RPMI8226 (cell line): Measurements from ENCODE around the gene CAND2.
A peak's percentile ranks its signal among the peaks of the same experiment; 100 is the strongest.

Experiments
- DNase-seq: peaks from one replicate; pipeline ENCODE4 v3.0.0-alpha.2; 2015

The CAND2 gene

DNA sequence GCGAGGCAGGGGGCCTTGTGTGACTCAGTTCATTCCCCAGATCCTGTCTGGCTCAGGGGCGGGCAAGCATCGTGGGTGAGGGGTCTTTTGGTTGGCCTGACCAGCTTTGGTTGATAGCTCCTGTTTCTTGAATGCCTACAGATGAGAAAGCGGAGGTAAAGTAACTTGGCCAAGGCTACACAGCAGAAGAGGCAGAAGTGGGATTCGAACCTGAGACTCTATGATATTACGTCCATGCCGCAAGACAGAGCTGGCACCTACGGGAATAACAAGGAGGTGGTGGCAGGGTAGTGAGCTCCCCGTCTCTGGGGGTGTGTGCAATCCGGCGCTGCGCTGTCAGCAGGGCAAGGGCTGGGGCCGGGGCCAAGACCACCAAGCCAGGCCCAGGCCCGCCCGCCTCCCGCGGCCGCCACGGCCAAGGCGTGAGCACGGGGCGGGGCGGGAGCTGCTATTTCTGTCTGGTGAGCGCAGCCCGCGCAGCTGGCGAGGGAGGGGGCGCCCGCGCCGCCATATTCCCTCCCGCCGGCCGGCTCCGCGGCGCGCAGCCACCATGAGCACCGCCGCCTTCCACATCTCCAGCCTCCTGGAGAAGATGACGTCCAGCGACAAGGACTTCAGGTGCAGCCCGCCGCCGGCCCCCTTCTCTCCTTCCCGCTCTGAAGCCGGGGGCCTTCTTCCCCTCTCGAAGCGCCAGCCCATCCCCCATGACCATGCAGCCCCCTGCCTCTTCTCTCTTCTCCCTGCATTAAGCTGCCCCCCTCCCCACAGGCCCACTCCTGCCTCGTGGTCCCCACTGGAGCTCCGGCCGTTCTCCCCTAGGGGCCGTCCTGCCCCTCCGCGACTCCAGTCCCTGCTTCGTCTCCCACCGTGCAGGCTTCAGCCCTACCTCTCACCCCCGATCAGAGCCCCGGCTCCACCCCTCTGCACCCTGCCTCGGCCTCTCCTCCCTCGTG, at the start of gene CAND2:
Gene CAND2, plus strand, starts transcription at position 510 of the 953 bp plus-strand sequence. Its CDS starts 41 bp downstream, at position 551.
- peak; percentile 43 for DNase-seq

DNA sequence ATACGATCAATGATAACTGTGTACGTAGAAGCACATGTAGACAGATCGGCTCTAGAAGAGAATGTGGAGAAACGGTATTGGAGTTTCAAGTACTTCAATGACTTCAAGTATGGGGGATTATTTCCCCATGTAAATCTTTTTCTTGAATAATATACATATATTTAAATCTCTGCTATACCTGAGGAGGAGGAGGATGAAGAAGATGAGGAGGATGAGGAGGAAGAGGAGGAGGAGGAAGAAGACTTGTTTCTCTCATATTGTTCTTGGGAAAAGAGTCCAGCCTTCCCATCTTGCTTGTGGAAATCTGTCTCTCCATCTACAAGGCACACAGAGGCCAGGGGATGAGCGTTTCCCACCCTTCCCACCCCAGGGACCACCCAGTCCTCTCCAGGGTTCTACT, 48.0 kb upstream of the CAND2 start:
- DNase-seq = no peak

DNA sequence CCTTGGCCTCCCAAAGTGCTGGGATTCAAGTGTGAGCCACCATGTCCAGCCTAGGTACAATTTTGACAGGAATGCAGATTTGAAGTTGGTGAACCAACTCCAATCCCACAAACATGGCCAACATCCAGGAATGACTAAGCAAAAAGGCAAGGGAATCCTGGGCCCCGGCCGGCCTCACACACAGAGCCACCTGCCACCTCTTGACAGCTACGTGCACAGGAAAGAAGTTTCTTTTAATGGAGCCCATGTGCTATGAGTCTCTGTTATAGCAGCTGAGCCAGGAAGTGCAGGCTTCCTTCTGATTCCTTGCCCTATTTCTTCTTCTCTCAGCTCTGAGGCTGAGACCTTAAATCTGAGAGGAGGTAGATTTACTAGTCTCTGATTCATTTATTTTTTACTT, 46.3 kb upstream of the CAND2 start:
- DNase-seq = peak; percentile 52

DNA sequence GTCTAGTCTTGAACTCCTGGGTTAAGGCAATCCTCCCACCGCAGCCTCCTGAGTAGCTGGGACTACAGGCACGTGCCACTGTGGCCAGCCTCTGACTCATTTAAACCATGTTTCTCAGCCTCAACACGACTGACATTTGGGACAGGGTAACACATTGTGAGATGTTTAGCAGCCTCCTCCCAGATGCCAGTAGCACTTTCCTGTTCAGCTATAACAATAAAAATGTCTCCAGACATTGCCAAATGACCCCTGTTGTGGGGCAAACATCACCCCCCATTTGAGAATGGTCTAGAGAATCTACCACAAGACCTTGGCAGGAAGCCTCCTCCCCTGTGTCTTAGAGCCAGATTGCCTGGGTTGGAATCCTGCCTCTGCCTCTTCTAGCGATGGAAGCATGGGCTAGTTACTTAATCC, 45.8 kb upstream of the CAND2 start:
- no peak for DNase-seq

DNA sequence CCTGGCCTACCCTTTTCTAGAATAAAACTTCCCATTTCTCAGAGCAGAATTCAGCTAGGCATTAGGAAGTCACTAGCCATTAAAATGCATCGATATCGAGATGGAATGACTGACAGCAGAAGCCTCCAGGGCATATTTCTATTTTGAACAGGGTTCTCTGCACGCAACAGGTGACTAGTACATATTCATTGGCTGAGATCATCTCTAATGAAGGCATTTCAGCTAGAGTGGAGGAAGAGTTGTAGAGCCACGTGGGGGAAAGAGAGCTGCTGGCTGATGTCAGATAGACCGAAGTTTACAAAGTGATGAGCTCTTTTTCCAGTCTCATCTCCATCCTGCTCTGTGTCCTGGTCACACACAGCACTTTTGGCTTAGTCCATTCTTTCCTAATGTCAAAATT, 44.9 kb upstream of the CAND2 start:
- no peak for DNase-seq

DNA sequence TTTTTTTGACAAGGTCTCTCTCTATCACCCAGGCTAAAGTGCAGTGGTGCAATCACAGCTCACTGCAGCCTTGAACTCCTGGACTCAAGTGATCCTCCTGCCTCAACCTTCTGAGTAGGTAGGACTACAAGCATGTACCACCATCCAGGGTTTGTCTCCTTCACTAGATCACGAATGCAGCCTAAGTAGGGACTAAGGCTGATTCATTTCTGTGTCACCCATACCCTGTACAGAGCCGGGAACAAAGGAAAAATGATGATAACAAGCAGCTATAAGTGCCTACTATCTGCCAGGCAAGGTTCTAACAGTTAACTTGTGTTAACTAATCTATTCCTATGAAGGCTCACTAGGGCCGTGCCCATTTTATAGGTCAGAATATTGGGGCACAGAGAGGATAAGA, 44.4 kb upstream of the CAND2 start:
- DNase-seq = no peak

DNA sequence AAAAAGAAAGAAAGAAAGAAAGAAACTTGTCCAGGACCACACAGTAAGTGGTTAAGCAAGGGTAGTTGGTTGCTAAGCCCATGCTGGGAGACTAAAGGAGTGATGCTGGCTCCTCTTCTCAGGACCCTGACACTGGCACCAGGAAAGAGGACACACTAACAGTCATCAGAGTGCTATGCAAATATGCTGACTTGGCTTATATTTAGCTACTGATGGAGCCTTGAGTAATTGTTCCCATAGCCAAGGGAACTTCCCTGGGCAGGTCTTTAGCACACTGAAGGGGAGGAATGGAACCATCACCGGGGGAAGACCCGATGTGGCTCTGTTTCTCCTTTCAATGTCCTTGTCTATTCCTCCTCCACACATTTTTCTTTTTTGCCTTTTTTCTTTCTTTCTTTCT, 43.7 kb upstream of the CAND2 start:
- no peak for DNase-seq

DNA sequence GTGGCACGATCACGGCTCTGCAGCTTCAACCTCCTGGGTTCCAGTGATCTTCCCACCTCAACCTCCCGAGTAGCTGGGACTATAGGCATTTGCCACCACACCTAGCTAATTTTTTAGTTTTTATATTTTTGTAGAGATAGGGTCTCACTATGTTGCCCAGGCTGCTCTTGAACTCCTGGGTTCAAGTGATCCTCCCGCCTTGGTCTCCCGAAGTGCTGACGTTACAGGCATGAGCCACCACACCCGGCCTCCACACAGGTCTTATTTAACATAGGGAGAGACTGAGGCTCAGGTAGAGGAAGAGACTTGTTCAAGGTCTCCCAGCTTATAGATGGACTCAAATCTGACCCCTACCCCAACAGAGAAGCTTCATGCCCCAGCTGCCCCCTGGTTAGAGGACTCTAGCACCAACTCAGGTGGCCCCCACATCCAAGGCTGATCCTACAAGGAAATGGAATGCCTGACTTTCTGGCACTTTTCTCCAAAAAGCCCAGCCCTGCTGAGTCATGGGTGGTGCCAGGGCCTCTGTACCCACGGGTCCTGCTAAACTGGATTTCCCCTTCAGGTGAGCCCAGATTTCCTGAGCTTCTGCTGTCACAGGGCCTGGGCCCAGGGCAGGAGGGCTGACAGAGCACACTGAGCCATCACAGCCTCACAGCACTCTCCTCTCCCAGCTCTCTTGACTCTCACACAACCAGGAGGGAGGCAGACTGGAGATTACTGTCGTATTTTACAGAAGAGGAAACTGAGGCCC, 43.0 kb upstream of the CAND2 start:
- DNase-seq = no peak

DNA sequence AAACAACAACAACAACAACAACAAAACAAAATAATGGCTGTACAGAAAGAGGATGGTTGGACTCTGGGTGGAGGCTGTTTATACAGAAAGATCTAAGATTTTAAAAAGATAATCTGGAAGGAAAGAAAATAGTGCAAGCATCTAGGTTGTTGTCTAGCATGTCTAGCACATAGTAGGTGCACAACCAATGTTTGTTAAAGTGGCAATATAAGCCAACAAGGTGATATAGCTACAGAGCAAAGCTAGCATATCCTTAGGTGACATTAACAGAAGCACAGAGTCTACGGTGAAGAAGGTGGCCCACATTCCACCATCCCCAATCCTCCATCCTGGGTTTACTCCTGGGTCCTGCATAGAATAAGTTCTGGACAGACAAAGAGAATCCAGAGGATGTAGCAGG, 42.2 kb upstream of the CAND2 start:
- no peak for DNase-seq

DNA sequence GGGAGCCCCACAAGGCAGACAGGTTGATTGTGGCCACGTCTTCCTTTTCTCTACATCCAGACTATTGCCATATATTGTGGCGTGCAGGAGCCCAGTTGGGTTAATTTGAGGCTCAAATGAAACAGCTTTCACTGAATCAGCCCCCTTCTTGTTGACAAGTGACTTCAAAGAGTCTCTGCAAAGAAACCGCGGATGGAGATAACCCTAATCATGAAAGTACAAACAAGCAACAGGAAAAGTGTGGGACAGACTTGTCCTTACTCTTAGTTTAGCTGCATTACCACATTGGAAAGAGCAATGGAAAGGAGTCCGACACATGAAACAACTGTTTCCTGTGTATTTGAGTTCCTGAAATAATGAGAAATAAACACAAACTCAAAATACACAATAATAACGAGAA, 40.7 kb upstream of the CAND2 start:
- no peak for DNase-seq

DNA sequence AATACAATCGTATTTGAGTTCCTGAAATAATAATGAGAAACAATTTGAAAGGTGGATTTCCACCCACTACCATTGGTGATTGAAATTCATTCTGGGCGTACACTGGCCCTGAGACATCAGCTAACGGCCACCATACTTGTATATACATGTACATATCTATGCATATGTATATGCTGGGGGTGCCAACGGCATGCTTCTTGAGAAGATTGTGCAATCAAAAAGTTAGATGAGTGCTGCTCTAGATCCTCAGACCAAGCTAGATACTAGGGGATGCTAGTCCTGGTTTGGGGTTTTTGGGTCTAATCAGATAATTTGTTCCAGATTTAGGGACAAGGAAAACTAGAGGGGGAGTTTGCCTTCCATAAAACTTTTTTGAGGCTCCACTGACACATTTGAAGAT, 40.3 kb upstream of the CAND2 start:
- no peak for DNase-seq

DNA sequence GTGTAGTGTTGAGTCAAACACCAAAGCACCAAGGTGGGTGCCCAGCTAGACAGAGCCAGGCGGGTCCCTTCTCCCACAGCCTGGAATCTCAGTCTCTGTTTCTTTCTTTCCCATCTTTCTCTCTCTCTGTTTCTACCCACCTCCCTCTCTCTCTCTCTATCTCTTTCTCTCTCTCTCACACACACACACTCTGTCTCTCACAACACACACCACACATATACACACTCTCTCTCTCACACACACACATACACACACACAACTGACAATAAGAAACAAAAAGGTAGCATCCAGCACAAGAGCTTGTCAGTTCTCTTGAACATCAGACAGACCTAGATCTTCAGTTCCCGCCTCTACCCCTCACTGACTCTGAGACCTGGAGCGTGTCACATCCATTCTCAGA, 39.8 kb upstream of the CAND2 start:
- DNase-seq = no peak

DNA sequence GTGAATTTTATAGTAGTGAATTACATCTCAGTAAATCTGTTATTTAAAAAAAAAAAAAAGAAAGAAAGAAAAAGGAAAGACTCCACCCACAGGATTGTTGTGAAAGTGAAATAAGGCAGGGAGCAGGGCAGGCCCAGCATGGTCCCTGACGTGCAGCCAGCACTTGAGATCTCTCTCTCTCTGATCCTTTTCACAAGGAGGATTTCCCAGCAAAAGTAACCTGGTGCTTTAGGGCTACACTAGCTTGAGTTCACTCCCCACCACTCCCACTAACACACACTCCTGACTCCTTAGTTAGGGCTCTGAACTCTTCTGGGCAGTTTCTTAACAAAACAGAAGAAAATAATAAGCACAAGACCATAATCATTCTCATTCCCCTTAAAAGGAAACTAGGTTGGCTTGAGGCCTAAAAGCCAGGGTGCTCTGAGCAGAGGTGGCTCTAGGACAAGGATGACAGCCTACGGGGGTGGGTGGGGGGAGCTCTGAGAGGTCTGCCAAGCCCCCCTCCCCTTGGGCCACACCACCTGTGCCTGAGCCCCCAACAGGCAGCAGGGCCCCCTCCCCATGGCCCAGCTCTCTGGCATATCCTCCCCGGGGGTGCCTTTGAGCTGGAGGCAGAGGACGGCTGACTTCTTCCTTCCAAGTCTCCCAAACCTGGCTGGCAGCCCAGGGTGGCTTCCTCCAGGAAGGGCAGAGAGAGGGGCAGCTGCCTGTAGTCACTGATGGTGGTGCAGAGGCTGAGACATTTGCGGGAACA, 38.3 kb upstream of the CAND2 start:
- no peak for DNase-seq

DNA sequence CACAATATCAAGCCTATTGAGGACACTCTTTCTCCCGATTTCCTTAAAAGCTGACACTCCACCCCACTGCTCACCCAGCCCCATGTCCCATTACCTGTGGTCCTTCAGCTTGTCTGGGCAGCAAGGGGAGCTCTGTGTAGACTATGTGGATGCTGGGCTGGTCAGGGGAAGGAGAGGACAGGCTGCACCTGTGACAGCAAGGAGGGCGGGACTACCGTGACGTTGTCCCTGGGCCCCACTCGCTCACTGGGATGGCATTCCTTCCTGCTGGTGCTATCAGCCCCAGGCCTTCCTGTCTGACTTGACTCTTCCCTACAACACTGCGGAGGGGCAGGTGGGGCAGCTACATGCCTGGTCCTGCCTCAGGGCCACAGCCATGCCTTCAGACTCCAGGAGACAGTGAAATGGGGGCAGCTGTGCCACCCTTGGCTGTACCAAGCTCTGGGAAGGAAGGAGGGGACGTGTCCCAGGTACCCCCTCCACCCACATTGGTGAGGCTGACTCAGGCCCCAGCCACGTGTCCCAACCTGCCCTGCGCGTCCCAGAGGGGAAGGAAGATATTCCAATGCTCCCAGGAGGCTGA, 37.3 kb upstream of the CAND2 start, which contains the start of gene TMEM40:
Gene TMEM40, minus strand, starts transcription at position 163 of the 583 bp plus-strand sequence. CDS start 9,427 bp downstream, outside the sequence.
- no peak for DNase-seq

DNA sequence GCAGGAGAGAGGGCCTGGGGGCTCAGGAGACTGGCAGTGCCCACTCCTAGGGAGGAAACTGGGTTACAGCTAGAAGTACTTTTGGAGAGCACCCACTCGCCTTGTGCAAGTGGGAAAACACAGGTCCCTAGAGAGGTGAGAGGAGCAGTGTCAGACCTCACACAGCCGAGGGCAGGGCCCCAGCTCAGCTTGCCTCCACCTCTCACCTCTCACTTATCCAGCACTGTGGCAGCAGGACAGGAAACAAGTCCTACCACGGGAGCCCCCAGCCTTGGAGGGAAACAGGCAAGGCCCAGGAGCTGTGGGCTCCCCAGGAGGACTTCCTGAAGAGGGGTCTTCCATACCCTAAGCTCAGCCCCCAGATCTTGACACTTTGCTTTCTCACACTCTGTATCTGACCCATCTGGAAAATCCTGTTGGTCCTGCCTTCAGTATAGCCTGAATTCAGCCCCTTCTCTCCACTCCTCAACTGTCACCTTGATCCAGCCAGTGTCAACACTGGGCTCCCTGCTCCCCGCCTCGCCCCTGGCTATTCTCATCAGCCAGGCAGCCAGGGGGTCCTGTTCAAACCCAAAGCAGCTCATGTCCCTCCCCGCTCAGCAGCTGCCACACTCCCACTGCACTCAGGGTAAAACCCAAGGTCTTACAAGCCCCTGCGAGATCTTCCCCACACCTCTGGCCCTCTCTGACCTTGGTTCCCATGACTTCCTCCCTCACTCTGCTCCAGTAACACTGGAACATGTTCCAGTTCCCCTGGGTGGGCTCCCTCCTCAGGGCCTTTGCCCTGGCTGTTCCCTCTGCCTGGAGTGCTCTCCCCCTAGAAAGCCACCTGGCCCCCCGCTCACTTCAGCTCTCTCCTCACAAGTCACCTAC, 36.6 kb upstream of the CAND2 start:
- DNase-seq = no peak

DNA sequence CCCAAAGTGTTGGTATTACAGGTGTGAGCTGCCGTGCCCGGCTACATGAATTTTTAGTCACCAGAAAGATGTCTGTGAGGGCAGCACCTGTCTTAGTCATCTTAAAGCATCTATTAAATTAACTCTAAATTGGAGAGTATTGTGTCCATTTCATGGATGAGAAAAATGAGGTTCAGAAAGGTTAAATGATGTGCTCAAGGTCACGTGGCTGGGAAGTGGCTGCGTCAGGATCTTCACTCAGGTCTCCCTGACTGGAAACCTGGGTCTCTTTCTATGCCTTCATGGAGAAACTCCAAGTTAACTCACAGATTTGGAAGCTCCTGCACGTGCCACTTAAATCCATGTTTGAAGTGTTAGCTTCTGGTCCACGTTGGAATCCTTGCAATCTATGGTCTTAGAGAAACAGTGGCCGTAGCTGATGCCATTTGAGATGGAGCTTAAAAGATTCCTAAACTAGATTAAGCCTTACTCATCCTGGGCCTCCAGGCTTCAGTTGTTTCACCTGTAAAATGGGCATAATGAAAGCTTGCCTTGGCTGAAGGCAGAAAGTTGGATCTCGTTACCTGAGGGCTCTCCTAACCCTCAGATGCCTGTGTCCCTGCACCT, 32.2 kb upstream of the CAND2 start:
- DNase-seq = no peak

DNA sequence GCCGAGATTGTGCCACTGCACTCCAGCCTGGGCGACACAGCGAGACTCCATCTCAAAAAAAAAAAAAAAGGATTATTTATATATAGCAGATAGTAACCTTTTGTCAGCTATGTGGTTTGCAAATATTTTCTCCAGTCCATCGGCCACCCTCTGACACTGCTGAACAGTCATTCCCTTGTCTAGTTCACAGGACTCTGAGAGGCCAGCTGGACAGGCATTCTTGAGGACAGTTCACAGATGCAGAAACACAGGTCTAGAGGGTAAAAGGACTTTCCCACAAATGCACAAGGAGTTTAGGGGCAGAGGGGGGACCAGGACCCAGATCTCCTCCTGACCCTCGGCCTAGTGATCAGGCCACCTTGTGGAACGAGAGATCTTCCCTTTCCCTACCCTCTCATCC, 29.9 kb upstream of the CAND2 start:
- no peak for DNase-seq

DNA sequence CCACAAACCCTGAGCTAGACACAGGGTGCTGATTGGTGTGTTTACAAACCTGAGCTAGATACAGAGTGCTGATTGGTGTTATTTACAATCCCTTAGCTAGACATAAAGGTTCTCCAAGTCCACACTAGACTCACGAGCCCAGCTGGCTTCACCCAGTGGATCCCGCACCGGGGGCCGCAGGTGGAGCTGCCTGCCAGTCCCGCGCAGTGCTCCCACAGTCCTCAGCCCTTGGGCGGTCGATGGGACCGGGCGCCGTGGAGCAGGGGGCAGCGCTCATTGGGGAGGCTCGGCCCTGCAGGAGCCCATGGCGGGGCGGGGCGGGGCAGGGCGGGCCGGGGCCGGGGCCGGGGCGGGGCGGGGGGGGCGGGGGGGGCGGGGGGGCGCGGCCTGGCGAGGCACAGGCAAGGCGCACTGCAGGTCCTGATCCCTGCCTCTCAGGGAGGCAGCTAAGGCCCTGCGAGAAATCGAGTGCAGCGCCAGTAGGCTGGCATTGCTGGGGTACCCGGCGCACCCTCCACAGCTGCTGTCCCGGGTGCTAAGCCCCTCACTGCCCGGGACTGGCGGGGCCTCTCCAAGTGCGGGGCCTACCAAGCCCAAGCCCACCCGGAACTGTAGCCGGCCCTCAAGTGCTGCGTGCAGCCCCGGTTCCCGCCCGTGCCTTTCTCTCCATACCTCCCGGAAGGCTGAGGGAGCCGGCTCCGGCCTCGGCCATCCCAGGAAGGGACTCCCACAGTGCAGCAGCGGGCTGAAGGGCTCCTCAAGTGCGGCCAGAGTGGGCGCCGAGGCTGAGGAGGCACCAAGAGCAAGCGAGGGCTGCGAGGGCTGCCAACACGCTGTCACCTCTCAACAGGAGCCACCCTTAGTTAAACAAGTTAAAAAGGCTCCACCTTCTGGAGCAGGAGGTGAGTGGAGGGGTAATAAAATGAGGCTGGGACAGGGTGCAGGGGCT, 27.6 kb upstream of the CAND2 start:
- no peak for DNase-seq

DNA sequence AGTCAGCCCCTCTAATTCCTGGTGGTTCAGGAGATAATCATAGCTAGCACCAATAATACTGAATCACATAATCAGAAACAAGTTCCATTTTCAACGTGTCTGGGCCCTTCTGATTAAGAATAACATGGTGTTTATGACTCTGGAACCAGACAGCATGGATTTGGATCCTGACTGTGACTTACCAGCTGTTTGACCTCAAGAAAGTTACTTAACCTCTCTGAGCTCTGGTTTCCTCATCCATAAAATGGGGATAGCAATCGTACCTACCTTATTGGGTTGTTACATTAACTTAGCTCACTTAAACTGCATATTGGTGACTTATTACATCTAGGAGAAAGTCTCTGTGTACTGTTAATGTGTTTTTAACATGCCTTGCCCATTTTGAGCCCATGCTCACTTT, 26.7 kb upstream of the CAND2 start:
- DNase-seq = no peak

DNA sequence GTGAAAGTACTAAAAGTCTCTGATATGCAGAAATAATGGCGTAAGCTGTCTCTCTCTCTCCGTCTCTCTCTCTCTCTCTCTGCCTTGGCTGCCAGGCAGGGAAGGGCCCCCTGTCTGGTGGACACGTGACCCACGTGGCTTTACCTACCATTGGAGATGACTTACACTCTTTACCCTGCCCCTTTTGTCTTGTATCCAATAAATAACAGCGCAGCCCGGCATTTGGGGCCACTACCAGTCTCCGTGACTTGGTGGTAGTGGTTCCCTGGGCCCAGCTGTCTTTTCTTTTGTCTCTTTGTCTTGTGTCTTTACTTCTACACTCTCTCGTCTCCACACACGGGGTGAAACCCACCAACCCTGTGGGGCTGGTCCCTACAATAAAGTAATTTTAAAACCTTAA, 25.2 kb upstream of the CAND2 start:
- no peak for DNase-seq
